OCI-LY3 (cell line): Measurements from ENCODE around the gene PTCSC3.

ENCODE experiments used
- H2AFZ ChIP-seq: fragments of 200-600, 300-600 bp; shearing (Covaris generic); 2 replicates; pipeline ENCODE4 v1.6.0; 2014; ENCODE audit warnings: antibody characterized with exemption, low read depth, low read length
- H3K27ac ChIP-seq: fragments of 200-600, 300-600 bp; sonication (generic); 2 replicates; pipeline ENCODE4 v1.5.1; 2014; ENCODE audit warnings: mild to moderate bottlenecking, low read length, moderate library complexity, mixed read lengths
- H3K27me3 ChIP-seq: fragments of 200-600, 300-600 bp; sonication (generic); 2 replicates; pipeline ENCODE4 v1.6.1; 2014; ENCODE audit warnings: low read depth, low read length, mixed read lengths
- H3K36me3 ChIP-seq: fragments of 200-600, 300-600 bp; sonication (generic); replicated peaks from 2 replicates; pipeline ENCODE3; 2014; ENCODE audit warnings: low read depth, low read length, mixed read lengths
- H3K4me1 ChIP-seq: fragments of 300-600, 200-600 bp; sonication (generic); 2 replicates; pipeline ENCODE4 v1.6.1; 2014; ENCODE audit warnings: low read length, mixed read lengths
- H3K4me2 ChIP-seq: fragments of 200-600, 300-600 bp; sonication (generic); 2 replicates; pipeline ENCODE4 v1.6.1; 2014; ENCODE audit warnings: low read length, mixed read lengths
- H3K4me3 ChIP-seq: fragments of 300-600, 200-600 bp; sonication (generic); 2 replicates; pipeline ENCODE4 v1.5.1; 2014; ENCODE audit warnings: antibody characterized with exemption, mild to moderate bottlenecking, low read length, moderate library complexity
- H3K79me2 ChIP-seq: fragments of 300-600, 200-600 bp; shearing (Covaris generic); 2 replicates; pipeline ENCODE4 v1.6.1; 2014; ENCODE audit warnings: mild to moderate bottlenecking, low read length, mixed read lengths
- H3K9ac ChIP-seq: fragments of 300-600, 200-600 bp; shearing (Covaris generic); 2 replicates; pipeline ENCODE4 v1.6.0; 2014; ENCODE audit warnings: mild to moderate bottlenecking, low read length, moderate library complexity
- H3K9me3 ChIP-seq: fragments of 200-600, 300-600 bp; shearing (Covaris generic); 2 replicates; pipeline ENCODE4 v1.6.1; 2014; ENCODE audit warnings: low read length, mixed read lengths; ENCODE audit not compliant: insufficient read depth
- H4K20me1 ChIP-seq: fragments of 200-600, 300-600 bp; sonication (generic); 2 replicates; pipeline ENCODE4 v1.6.1; 2016; ENCODE audit warnings: low read length, mixed read lengths; ENCODE audit not compliant: insufficient read depth
- CTCF ChIP-seq: fragments of 200-600, 300-600 bp; sonication (generic); IDR thresholded peaks from 2 replicates; pipeline ENCODE4 v1.5.1; 2014; ENCODE audit warnings: antibody characterized with exemption, low read length, low read depth
- EZH2phosphoT487 ChIP-seq: fragments of 200-600 bp; shearing (Covaris generic); IDR thresholded peaks from 2 replicates; pipeline ENCODE4 v1.6.1; 2018; ENCODE audit warnings: antibody characterized with exemption, mixed run types, low read depth

The PTCSC3 gene

DNA sequence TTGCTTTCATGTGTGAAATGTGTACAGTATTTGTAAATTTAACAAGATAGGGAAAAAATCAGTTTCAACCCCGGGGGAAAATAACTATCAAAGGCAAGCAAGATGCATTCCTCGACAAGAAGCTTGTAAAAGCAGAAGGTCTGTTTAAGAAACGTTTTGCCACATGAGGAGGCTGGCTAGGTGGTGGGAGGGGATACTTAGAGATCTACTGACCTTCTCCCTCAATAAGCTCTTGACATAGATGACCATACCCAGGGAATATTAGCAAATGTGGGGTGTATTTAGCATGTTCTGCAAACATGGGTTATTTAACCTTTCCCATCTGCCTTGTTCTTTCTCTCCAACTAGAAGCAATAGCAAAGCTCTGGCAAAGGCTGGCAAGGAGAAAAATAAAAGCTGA, 4.9 kb downstream of the PTCSC3 start:
- no peaks in the 10 kb centered on the region for H3K9me3 ChIP-seq
- no peaks in the 10 kb centered on the region for H4K20me1 ChIP-seq
- TF ChIP-seq EZH2phosphoT487 (no peak), CTCF (no peak)
- no peak overlapping the region for H3K4me2 ChIP-seq
- no peak overlapping the region for H2AFZ ChIP-seq
- peaks cover 39% of the 10 kb centered on the region for H3K27me3 ChIP-seq
- no peak overlapping the region for H3K27ac ChIP-seq
- H3K36me3 ChIP-seq, result no peaks in the 10 kb centered on the region
- H3K4me1 ChIP-seq, result no peaks in the 10 kb centered on the region
- no peak overlapping the region for H3K9ac ChIP-seq
- H3K79me2 ChIP-seq, result no peaks in the 10 kb centered on the region
- no peak overlapping the region for H3K4me3 ChIP-seq

GRCh38 chr14:36167431-36167830, 9.1 kb downstream of the PTCSC3 start:
- no peaks in the 10 kb centered on the region for H3K36me3 ChIP-seq
- H2AFZ ChIP-seq, result no peak overlapping the region

DNA sequence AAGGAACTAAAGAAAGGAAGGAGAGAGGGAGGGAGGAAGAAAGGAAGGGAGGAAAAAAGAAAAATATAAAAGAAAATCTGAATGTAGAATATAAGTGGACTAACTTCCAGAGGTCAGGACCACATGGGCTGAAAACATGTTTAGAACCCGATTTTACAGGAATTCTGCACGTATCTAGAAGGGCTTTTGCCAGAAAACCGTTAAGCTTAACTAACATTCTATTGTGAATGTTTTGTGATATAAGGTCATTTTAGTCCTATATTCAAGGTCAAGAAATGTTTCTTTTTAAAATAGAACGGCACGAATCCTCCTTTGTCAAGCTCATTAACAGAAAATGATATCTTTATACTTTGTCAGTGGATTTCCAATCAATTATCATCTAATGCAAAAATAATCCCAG, 13.1 kb downstream of the PTCSC3 start:
- Histone ChIP-seq H3K9me3 (no peaks in the 10 kb centered on the region), H4K20me1 (no peaks in the 10 kb centered on the region), H3K4me2 (no peak overlapping the region), H3K9ac (no peak overlapping the region), H3K79me2 (no peaks in the 10 kb centered on the region), H3K27ac (no peak overlapping the region), H2AFZ (no peak overlapping the region), H3K4me3 (no peak overlapping the region), H3K4me1 (no peaks in the 10 kb centered on the region), H3K27me3 (peaks cover 29% of the 10 kb centered on the region), H3K36me3 (no peaks in the 10 kb centered on the region)
- TF ChIP-seq CTCF, result no peak
- TF ChIP-seq EZH2phosphoT487, result no peak

More at GRCh38 chr14:36167431-36167830, 9.1 kb downstream of the PTCSC3 start:
- Histone ChIP-seq H3K9ac (no peak overlapping the region), H3K9me3 (no peaks in the 10 kb centered on the region), H3K27ac (no peak overlapping the region), H3K27me3 (peaks cover 41% of the 10 kb centered on the region), H4K20me1 (no peaks in the 10 kb centered on the region), H3K79me2 (no peaks in the 10 kb centered on the region), H3K4me2 (no peak overlapping the region), H3K4me3 (no peak overlapping the region), H3K4me1 (no peaks in the 10 kb centered on the region)
- TF ChIP-seq EZH2phosphoT487, result no peak
- TF ChIP-seq CTCF, result no peak

DNA sequence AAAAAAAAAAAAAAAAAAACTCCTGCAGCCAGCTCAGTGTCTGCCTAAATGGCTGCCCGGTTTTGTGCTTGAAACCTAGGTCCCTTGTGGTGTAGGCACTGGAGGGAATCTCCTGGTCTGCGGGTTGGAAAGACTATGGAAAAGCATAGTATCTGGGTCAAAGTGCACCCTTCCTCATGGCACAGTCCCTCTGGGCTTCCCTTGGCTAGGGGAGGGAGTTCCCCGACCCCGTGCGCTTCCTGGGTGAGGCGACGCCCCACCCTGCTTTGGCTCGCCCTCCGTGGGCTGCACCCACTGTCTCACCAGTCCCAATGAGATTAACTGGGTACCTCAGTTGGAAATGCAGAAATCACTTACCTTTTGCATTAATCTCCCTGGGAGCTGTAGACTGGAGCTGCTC, 14.3 kb downstream of the PTCSC3 start:
- H3K9ac ChIP-seq, result no peak overlapping the region
- H4K20me1 ChIP-seq, result no peaks in the 10 kb centered on the region
- no peak overlapping the region for H2AFZ ChIP-seq
- H3K36me3 ChIP-seq, result no peaks in the 10 kb centered on the region
- H3K27ac ChIP-seq, result no peak overlapping the region
- H3K4me1 ChIP-seq, result no peaks in the 10 kb centered on the region
- H3K79me2 ChIP-seq, result no peaks in the 10 kb centered on the region
- peaks cover 25% of the 10 kb centered on the region for H3K27me3 ChIP-seq
- H3K4me2 ChIP-seq, result no peak overlapping the region
- no peaks in the 10 kb centered on the region for H3K9me3 ChIP-seq
- no peak for TF ChIP-seq CTCF
- TF ChIP-seq EZH2phosphoT487, result no peak
- H3K4me3 ChIP-seq, result no peak overlapping the region
